HG02884 (cell line): ENCODE results near the gene TOMT.
"Not testable (repeated sequence)": the region's sequence is repeated elsewhere in the genome, so short reads cannot be mapped to it uniquely, and the experiment has no call there.

Source experiments
- ATAC-seq: cut with Tn5 transposase; IDR thresholded peaks from one replicate; pipeline ENCODE4 v1.9.1; 2021; ENCODE audit warnings: mild to moderate bottlenecking, moderate library complexity; ENCODE audit not compliant: unreplicated experiment

The TOMT gene

GRCh38 chr11:72123117-72123653, 17.5 kb downstream of the TOMT start:
- ATAC-seq = no peak

- ATAC-seq = no peak
Observed at GRCh38 chr11:72124046-72124445, 18.3 kb downstream of the TOMT start.

- ATAC-seq = no peak
Observed at GRCh38 chr11:72125956-72126355, 20.2 kb downstream of the TOMT start.

- no peak for ATAC-seq
Observed at GRCh38 chr11:72127923-72128322, 22.2 kb downstream of the TOMT start.

- no peak for ATAC-seq
Observed at GRCh38 chr11:72129381-72129780, 23.7 kb downstream of the TOMT start.

- no peak for ATAC-seq
Observed at GRCh38 chr11:72132646-72133045, 26.9 kb downstream of the TOMT start.

GRCh38 chr11:72135473-72135872, 29.7 kb downstream of the TOMT start, which contains the start of gene FOLR3:
TSS of gene FOLR3 (plus strand) at chr11:72135725. CDS start at chr11:72135953, 228 bp downstream.
- ATAC-seq = not testable (repeated sequence)

GRCh38 chr11:72135891-72136683, 30.4 kb downstream of the TOMT start:
- no peak for ATAC-seq

GRCh38 chr11:72136684-72137262, 31.0 kb downstream of the TOMT start:
- no peak for ATAC-seq

- no peak for ATAC-seq
Observed at GRCh38 chr11:72138821-72139390, 33.2 kb downstream of the TOMT start.

GRCh38 chr11:72139500-72139899, 33.8 kb downstream of the TOMT start:
- no peak for ATAC-seq

GRCh38 chr11:72140661-72141060, 34.9 kb downstream of the TOMT start:
- no peak for ATAC-seq

GRCh38 chr11:72141066-72141465, 35.3 kb downstream of the TOMT start:
- no peak for ATAC-seq

GRCh38 chr11:72142086-72142485, 36.4 kb downstream of the TOMT start:
- not testable (repeated sequence) for ATAC-seq

- ATAC-seq = not testable (repeated sequence)
Observed at GRCh38 chr11:72142543-72142942, 36.8 kb downstream of the TOMT start.

- ATAC-seq = no peak
Observed at GRCh38 chr11:72144807-72145565, 39.3 kb downstream of the TOMT start.

- ATAC-seq = no peak
Observed at GRCh38 chr11:72146625-72147024, 40.9 kb downstream of the TOMT start.

GRCh38 chr11:72150882-72151281, 45.2 kb downstream of the TOMT start:
- ATAC-seq = no peak

GRCh38 chr11:72153874-72154273, 48.1 kb downstream of the TOMT start:
- ATAC-seq = not testable (repeated sequence)

GRCh38 chr11:72154816-72155215, 49.1 kb downstream of the TOMT start:
- no peak for ATAC-seq

GRCh38 chr11:72155751-72156150, 50.0 kb downstream of the TOMT start:
- ATAC-seq = no peak
